M059J (cell line): ENCODE measurements around the gene MOBP. TPM values are rescaled to one million over a fixed set of nuclear protein-coding genes. Genes with fewer than 3 reads are reported as not detected.
"Not testable (repeated sequence)": the region's sequence is repeated elsewhere in the genome, so short reads cannot be mapped to it uniquely, and the experiment has no call there.

Experiments used
- DNase-seq: peaks from one replicate; pipeline ENCODE4 v3.0.0-alpha.2; 2012; ENCODE audit warnings: low read depth
- total RNA-seq: library from RNA; depleted of rRNA; stranded (reverse); fragments of >200 nt; shearing (Covaris generic); gene quantifications from 2 replicates; pipeline ENCODE4 v1.2.3, GENCODE V29; 2014

The MOBP gene
- total RNA-seq, 1 experiment from 2014 or later = not detected

DNA sequence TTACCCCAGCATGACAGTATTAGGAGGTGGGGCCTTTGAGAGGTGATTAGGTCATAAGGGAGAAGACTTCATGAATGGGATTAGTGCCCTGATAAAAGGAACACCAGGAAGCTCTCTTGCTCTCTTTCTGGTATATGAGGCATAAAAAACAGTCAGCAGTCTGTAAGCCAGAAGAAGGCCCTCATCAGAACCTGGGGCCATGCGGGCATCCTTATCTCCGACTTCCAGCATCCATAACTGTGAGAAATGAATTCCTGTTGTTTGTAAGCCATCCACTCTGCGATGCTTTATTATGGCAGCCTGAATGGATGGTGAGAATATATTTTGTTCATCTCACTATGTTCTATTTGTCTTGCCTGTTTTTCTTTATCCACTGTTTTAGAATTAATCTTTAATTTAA lies 17.7 kb upstream of the MOBP start:
- no peak for DNase-seq

DNA sequence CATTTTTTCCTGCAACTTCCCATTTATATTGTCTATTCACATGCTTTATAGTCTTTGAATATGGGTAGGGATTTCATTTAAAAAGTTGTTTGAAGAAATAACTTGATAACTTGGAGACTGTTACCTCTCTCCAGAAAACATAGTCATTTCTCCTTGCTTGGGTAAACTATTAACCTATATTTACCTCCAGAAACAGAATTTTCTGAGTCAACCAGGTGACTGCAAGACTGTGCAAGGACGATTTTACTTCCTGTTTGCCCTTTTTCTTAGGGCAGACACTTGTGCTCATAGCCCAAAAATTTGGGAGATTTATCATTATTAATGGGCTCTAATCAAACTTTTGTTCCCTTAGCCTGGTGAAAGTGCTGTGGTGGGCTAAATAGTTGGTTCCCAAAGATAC lies 14.3 kb upstream of the MOBP start:
- no peak for DNase-seq

DNA sequence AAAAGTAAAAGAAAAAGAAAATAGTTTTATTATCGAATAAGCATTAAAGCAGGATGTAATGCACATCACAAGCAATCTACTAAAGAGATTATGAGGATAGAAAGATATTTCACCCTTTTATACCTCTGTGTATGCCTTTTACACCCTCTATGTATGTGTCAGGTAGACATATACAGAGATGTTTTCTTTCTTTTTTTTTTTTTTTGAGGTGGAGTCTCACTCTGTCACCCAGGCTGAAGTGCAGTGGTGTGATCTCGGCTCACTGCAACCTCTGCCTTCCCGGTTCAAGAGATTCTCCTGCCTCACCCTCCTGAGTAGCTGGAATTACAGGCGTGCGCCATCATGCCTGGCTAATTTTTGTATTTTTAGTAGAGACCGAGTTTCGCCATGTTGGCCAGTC lies 13.6 kb upstream of the MOBP start:
- not testable (repeated sequence) for DNase-seq

DNA sequence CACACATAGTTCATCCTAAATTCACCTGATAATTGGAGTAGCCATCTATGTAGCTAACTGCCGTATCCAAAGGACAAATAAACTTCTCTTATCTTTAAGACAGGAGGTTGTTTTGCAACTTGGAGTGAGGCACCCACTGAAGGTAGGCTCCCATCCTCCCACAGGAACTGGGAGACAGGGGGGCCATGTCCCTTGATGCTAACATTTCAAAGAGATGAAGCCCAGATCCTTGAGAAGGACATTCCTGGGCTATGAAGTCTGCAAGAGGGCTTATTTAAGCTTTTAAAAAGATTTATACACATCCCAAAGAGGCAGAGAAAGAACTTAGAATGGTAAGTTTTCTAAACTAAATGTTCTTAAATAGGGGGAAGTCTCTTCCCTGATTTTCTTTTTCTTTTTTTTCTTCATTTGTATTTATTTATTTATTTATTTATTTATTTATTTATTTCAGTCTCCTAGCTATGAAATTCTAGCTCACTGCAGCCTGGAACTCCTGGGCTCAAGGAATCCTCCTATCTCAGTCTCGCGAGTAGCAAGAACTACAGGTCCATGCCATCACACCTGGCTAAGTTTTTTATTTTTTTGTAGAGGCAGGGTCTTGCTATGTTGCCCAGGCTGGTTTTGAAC lies 12.8 kb upstream of the MOBP start:
- no peak for DNase-seq

GRCh38 chr3:39456159-39456558 lies 11.3 kb upstream of the MOBP start:
- DNase-seq = no peak

DNA sequence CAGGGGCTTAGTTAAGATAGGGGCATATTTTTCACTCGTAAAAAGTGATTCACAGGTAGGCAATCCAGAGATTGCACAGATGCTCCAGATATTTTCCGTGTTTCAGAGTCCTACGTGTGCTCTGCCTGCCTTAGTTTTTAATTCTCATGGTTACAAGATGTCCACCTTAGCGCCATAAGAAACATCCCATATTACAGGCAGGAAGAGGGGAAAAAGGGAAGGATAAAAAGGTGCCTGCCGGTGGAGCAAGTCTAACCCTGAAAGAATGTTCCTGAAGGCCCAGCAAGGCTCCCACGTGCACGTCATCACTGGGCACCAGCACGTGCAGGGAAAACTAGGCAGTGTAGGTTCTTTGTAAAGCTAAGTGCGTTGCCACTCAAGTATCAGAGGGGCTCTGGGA lies 10.1 kb upstream of the MOBP start:
- DNase-seq = no peak

GRCh38 chr3:39458579-39458978 lies 8.9 kb upstream of the MOBP start:
- not testable (repeated sequence) for DNase-seq

DNA sequence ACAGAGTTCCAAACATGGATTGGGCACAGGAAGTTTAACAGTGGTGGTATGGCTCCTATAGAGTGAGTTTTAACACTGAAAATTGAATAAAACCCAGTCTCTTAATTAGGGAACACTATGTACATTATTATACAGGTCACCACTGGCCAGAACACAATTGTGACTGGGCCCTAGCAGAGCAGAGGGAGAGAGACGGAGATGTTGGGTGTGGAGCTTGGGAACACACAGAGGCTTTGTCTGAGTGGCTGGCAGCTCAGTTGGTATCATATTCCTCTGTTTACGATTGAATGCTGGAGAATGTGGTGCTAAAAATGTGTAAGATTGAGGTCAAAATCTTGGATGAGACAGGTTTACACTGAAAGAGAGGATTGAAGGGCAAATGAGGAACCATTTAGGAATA lies 6.8 kb upstream of the MOBP start:
- DNase-seq = no peak

GRCh38 chr3:39463269-39463668 lies 4.2 kb upstream of the MOBP start:
- no peak for DNase-seq

DNA sequence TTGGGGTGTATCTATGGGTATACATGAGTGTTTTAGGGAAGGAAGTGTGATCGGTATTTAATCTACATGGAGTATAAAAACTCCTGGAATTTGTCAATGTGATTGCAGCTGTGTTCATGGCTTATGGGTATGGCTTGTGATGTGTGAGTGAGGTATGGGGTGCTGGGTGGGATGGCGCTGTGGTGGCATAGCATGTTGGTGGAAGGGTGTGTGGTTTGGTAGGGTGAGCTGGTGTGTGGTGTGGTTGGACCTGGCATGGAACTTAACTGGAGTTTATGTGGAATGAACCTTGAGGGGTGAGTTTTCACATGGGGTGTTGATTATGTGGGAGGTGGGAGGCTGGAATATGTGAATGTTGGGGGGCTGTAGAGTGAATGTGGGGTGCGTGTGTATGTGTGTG lies 492 bp upstream of the MOBP start:
- DNase-seq = no peak

GRCh38 chr3:39468108-39468436 lies 592 bp downstream of the MOBP start:
- DNase-seq = no peak

GRCh38 chr3:39469258-39469657 lies 1.8 kb downstream of the MOBP start:
- DNase-seq = no peak

GRCh38 chr3:39469945-39470344 lies 2.5 kb downstream of the MOBP start:
- no peak for DNase-seq

- no peak for DNase-seq
Measured at GRCh38 chr3:39471652-39472051, 4.2 kb downstream of the MOBP start.

DNA sequence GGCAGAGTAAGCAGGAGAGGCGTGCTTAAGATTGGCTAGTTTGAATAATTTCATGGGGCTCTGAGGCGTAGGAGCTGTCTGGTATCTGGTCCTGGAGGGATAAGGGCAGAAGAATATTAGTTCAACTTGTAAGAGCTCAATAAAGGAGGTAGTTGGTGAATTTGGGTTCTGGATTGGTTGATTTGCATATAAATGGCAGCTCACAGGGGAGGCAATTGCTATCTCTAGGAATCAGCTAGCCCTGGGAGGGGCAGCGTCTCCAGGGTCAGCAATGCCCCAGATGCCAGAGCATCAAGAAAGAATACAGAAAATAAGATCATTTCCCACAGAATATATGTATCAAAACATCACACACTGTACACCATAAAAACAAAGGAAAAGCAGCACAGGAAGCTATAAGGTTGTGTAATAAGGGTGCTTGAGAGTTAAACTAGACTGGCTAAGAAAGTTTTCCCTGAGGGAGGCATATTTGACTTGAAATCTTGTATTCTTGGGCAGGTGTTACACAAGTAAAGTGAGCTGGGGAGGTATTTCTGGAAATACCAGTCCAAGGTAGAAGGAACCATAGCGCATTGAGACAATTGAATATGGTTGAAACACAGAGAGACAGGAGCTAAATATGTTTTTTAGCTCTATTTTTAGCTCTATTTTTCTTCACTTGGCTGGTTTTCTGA lies 6.1 kb downstream of the MOBP start:
- no peak for DNase-seq

- no peak for DNase-seq
Measured at GRCh38 chr3:39474126-39474515, 6.6 kb downstream of the MOBP start.

- DNase-seq = no peak
Measured at GRCh38 chr3:39476783-39477182, 9.3 kb downstream of the MOBP start.

DNA sequence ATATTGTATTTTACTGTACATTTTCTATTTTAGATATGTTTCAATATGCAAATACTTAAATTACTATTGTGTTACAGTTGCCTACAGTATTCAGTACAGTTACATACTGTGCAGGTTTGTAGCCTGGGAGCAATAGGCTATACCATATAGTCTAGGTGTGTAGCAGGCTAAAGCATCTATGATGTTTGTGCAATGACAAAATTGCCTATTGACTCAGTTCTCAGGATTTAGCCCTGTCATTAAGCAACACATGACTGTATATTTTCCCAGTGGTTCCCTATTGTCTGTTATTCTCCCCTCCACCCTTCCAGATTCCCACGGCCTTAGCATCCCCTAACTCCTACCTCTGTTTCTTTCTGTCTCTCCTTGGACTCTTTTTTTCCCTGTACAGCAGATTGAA lies 10.7 kb downstream of the MOBP start:
- DNase-seq = no peak

DNA sequence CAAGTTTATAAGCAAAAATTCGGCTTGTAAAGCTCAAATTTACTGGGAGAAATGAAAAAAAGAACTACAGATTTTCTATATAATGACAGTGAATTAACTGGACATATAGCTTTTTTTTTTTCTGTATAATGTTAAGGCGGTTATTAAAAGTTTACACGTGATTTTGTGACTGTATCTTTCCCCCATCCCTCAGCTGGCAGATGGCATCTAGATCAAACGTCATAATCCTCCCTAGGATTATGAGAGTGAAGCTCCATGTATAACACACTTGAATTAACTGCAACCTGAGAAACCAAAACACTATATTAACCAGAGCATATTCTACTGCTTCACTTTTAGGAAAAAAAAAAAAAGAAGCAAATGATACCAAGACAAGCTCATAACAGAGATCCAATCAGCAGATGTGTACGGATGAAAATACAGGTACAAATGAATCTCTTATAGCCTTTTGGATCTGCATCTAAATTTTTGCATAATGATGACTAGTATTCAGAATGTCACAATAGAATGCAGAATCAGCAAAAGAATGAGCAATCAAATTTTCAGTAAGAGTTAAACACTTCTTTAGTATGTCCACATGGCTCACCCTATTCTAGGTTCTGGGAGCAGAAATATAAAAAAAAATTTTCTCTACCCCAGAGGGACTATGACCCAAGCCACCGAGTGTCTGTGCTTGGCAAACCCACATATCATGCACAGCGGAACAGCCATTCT lies 12.4 kb downstream of the MOBP start:
- no peak for DNase-seq

GRCh38 chr3:39485547-39485946 lies 18.1 kb downstream of the MOBP start:
- DNase-seq = no peak

- no peak for DNase-seq
Measured at GRCh38 chr3:39491014-39491413, 23.5 kb downstream of the MOBP start.

GRCh38 chr3:39491733-39492350 lies 24.4 kb downstream of the MOBP start:
- DNase-seq = no peak

DNA sequence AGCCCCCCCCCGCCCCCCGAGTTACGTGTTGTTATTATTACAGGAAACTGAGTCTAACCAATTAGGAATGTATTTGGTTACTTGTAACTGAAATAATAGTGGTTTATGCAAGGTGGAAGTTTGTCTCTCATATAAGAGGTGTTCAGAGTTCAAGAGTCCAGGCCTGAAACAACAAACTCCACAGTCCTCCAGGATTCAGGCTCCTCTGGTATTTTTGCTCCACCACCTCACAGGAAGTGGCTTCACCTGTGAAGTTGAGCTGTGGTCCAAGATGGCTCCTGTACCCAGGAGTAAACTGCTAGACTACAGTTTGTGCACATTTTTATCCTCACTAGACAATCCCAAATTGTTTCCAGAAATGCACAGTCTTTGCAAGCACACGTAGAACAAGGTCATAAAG lies 27.3 kb downstream of the MOBP start:
- DNase-seq = no peak
